Measurements from ENCODE around the gene RAPH1. TPM values are rescaled to one million over a fixed set of nuclear protein-coding genes. Genes with fewer than 3 reads are reported as not detected.
"Not testable (repeated sequence)": the region's sequence is repeated elsewhere in the genome, so short reads cannot be mapped to it uniquely, and the experiment has no call there.

Gene RAPH1
- total RNA-seq, 1 experiment from 2014 or later, result not detected

DNA sequence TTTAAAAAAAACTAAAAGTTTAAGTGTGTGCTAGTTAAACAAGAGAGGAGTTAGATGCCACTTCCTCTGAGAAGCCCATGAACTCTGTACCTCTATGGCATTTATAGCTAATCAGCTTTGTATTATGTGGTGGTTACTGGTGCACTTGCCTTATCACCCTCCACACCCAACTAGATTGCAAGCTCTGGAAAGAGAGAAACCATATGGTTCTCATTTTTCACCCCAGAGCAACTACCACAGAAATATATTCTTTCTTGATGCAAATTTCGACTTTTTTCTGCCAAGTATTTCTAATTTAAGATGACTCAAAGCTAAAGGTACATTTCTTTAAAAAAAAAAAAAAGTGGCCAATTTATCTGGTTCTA is 24.2 kb downstream of the RAPH1 start:
- H3K27me3 ChIP-seq (ENCODE audit: low read length), result no peaks in the 10 kb centered on the region
- H4K20me1 ChIP-seq (ENCODE audit: insufficient read depth, low read depth, low read length), result no peaks in the 10 kb centered on the region
- no peak overlapping the region for H2AFZ ChIP-seq (ENCODE audit: low read length)
- H3K4me2 ChIP-seq (ENCODE audit: low read depth, low read length, poor library complexity, severe bottlenecking), result no peak overlapping the region
- H3K36me3 ChIP-seq (ENCODE audit: insufficient read depth, low read length), result no peaks in the 10 kb centered on the region
- no peaks in the 10 kb centered on the region for H3K9me2 ChIP-seq (replicated peaks; ENCODE audit: insufficient read depth, low read length)
- no peak for DNase-seq
- no peaks in the 10 kb centered on the region for H3K9me3 ChIP-seq (ENCODE audit: low read length)
- no peak overlapping the region for H3K9ac ChIP-seq (ENCODE audit: low read length)
- no peak overlapping the region for H3K27ac ChIP-seq (ENCODE audit: low read length)
- no peaks in the 10 kb centered on the region for H3K79me2 ChIP-seq (ENCODE audit: low read length)
- peaks cover 8% of the 10 kb centered on the region for H3K4me1 ChIP-seq (ENCODE audit: low read length)
- H3K4me3 ChIP-seq (ENCODE audit: low read length), result no peak overlapping the region

DNA sequence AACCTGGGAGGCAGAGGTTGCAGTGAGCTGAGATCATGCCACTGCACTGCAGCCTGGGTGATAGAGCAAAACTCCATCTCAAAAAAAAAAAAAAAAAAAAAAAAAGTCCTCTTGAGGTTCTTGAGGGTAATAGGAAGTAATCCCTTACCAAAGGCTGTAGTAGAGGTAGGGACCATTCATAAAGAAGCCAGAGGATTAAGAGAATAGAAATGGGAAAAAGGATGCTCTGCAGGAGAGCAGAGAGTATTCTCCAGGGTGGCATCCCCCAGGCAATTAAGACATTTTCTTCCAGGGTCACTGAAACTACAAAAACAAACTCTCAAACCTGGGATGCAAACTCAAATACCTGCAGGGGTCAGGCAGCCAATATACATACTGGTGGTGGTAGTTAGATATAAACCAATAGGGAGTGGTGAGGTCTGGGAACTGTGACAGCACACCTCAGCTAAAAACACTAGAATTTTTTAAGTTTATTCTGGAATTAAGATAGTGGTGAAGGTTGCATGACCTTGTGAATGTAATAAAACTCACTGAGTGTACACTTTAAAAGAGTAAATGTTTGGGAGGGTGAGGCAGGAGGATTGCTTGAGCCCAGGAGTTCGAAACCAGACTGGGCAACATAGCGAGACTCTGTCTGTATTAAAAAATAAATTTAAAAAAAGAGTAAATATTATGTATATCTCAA is 24.7 kb downstream of the RAPH1 start:
- Histone ChIP-seq H3K27ac (ENCODE audit: low read length) (no peak overlapping the region), H3K36me3 (ENCODE audit: insufficient read depth, low read length) (no peaks in the 10 kb centered on the region), H4K20me1 (ENCODE audit: insufficient read depth, low read depth, low read length) (no peaks in the 10 kb centered on the region), H2AFZ (ENCODE audit: low read length) (no peak overlapping the region), H3K9me3 (ENCODE audit: low read length) (no peaks in the 10 kb centered on the region), H3K27me3 (ENCODE audit: low read length) (no peaks in the 10 kb centered on the region), H3K79me2 (ENCODE audit: low read length) (no peaks in the 10 kb centered on the region), H3K9ac (ENCODE audit: low read length) (no peak overlapping the region), H3K4me3 (ENCODE audit: low read length) (no peak overlapping the region), H3K4me2 (ENCODE audit: low read depth, low read length, poor library complexity, severe bottlenecking) (no peak overlapping the region), H3K9me2 (replicated peaks; ENCODE audit: insufficient read depth, low read length) (no peaks in the 10 kb centered on the region), H3K4me1 (ENCODE audit: low read length) (peaks cover 8% of the 10 kb centered on the region)
- no peak for DNase-seq

DNA sequence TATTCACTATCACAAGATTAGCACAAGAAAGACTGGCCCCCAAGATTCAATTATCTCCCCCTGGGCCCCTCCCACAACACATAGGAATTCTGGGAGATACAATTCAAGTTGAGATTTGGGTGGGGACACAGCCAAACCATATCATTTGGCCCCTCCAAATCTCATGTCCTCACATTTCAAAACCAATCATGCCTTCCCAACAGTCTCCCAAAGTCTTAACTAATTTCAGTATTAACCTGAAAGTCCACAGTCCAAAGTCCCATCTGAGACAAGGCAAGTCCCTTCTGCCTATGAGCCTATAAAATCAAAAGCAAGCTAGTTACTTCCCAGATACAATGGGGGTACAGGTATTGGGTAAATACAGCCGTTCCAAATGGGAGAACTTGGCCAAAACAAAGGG is 31.6 kb downstream of the RAPH1 start:
- not testable (repeated sequence) for H3K4me1 ChIP-seq (ENCODE audit: low read length); H4K20me1 ChIP-seq (ENCODE audit: insufficient read depth, low read depth, low read length); H3K36me3 ChIP-seq (ENCODE audit: insufficient read depth, low read length); H3K4me2 ChIP-seq (ENCODE audit: low read depth, low read length, poor library complexity, severe bottlenecking); H3K79me2 ChIP-seq (ENCODE audit: low read length); H3K4me3 ChIP-seq (ENCODE audit: low read length); H3K27ac ChIP-seq (ENCODE audit: low read length); H2AFZ ChIP-seq (ENCODE audit: low read length); H3K9ac ChIP-seq (ENCODE audit: low read length); H3K9me3 ChIP-seq (ENCODE audit: low read length); H3K9me2 ChIP-seq (replicated peaks; ENCODE audit: insufficient read depth, low read length); DNase-seq; H3K27me3 ChIP-seq (ENCODE audit: low read length)

DNA sequence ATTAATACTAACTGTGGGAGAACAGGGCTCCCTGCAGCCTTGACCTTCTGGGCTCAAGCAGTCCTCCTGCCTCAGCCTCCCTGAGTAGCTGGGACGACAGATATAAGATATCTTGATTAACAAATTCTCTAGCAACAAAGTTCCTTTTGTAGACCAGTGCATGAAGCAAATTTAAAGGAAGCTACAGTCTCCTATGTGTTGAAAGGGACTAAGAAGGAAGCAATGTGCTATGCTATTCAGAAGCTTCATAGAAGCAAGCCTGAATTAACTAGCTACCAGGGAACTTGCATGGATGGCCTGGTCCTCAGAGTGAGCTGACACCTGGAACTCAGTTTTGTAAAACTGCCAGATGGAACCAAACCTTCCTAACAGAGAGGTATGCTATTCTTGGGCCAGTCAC is 33.2 kb downstream of the RAPH1 start:
- no peaks in the 10 kb centered on the region for H4K20me1 ChIP-seq (ENCODE audit: insufficient read depth, low read depth, low read length)
- H3K27me3 ChIP-seq (ENCODE audit: low read length), result no peaks in the 10 kb centered on the region
- H3K9me2 ChIP-seq (replicated peaks; ENCODE audit: insufficient read depth, low read length), result no peaks in the 10 kb centered on the region
- H3K4me3 ChIP-seq (ENCODE audit: low read length), result no peak overlapping the region
- H3K79me2 ChIP-seq (ENCODE audit: low read length), result no peaks in the 10 kb centered on the region
- no peak overlapping the region for H3K4me2 ChIP-seq (ENCODE audit: low read depth, low read length, poor library complexity, severe bottlenecking)
- H3K9ac ChIP-seq (ENCODE audit: low read length), result no peak overlapping the region
- H3K36me3 ChIP-seq (ENCODE audit: insufficient read depth, low read length), result no peaks in the 10 kb centered on the region
- H3K9me3 ChIP-seq (ENCODE audit: low read length), result no peaks in the 10 kb centered on the region
- H3K27ac ChIP-seq (ENCODE audit: low read length), result no peak overlapping the region
- no peak overlapping the region for H2AFZ ChIP-seq (ENCODE audit: low read length)
- no peak for DNase-seq
- H3K4me1 ChIP-seq (ENCODE audit: low read length), result no peaks in the 10 kb centered on the region

DNA sequence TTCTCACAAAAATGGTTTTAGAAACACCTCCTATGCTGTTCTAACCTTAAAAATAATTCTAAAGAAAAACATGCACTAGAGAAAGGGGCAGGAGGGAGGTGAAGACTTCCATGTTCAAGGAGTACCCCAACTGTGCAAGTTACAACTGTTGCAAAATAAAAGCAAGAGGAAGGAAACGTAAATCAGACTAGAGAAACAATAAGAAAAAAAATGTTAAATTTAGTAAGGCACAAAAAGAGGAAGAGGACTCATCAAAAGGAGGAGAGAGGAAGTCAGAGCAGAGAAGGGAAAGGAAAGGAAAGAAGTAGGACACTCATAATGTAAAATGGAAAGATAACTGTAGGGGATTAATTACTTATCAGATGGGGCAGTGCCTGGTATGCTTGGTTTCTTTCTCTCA is 34.1 kb downstream of the RAPH1 start:
- DNase-seq, result no peak
- Histone ChIP-seq H3K27ac (ENCODE audit: low read length) (no peak overlapping the region), H3K79me2 (ENCODE audit: low read length) (no peaks in the 10 kb centered on the region), H3K9me2 (replicated peaks; ENCODE audit: insufficient read depth, low read length) (no peaks in the 10 kb centered on the region), H3K9me3 (ENCODE audit: low read length) (no peaks in the 10 kb centered on the region), H3K4me2 (ENCODE audit: low read depth, low read length, poor library complexity, severe bottlenecking) (no peak overlapping the region), H3K9ac (ENCODE audit: low read length) (no peak overlapping the region), H3K27me3 (ENCODE audit: low read length) (no peaks in the 10 kb centered on the region), H4K20me1 (ENCODE audit: insufficient read depth, low read depth, low read length) (no peaks in the 10 kb centered on the region), H3K4me3 (ENCODE audit: low read length) (no peak overlapping the region), H3K36me3 (ENCODE audit: insufficient read depth, low read length) (no peaks in the 10 kb centered on the region), H3K4me1 (ENCODE audit: low read length) (no peaks in the 10 kb centered on the region), H2AFZ (ENCODE audit: low read length) (no peak overlapping the region)

DNA sequence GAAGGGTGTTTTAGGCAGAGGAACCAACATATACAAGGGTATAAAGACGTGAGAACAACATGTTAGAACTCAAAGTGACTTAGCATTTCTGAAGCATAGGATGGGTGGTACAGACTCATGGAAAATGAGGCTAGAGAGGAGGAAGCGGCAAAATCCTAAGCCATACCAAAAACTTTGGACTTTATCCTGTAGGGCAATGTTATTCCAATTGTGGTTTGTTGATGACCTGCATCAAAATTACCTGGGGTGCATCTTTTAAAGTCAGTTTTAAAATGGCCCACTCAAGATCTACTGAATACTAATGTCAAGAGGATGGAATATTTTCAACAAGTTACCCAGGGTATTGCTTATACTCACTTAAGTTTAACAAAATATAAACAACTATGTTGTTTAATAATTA is 34.8 kb downstream of the RAPH1 start:
- H3K27ac ChIP-seq (ENCODE audit: low read length), result no peak overlapping the region
- no peak for DNase-seq
- H3K9ac ChIP-seq (ENCODE audit: low read length), result no peak overlapping the region
- H3K79me2 ChIP-seq (ENCODE audit: low read length), result no peaks in the 10 kb centered on the region
- H3K4me3 ChIP-seq (ENCODE audit: low read length), result no peak overlapping the region
- no peaks in the 10 kb centered on the region for H3K36me3 ChIP-seq (ENCODE audit: insufficient read depth, low read length)
- no peak overlapping the region for H3K4me2 ChIP-seq (ENCODE audit: low read depth, low read length, poor library complexity, severe bottlenecking)
- H3K9me3 ChIP-seq (ENCODE audit: low read length), result no peaks in the 10 kb centered on the region
- H3K27me3 ChIP-seq (ENCODE audit: low read length), result no peaks in the 10 kb centered on the region
- no peaks in the 10 kb centered on the region for H4K20me1 ChIP-seq (ENCODE audit: insufficient read depth, low read depth, low read length)
- H3K9me2 ChIP-seq (replicated peaks; ENCODE audit: insufficient read depth, low read length), result no peaks in the 10 kb centered on the region
- no peaks in the 10 kb centered on the region for H3K4me1 ChIP-seq (ENCODE audit: low read length)
- H2AFZ ChIP-seq (ENCODE audit: low read length), result no peak overlapping the region

DNA sequence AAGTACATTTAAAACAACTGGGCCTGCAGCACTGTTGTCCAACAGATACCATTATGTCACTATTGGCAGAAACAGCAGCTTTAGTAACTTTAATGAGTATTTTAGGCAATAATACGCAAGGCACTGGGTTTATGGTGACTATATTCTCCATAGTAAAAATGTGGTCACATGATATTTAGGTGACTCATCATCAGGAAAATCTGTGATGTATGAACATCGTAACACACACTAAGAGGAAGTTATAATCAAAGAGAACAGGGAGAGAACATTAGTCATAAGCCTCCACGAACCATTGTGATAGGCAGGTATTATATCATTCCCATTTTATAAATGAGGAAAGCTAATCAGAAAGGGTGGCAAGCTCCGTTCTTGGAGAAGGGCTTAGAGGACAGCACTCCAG is 36.9 kb downstream of the RAPH1 start:
- no peaks in the 10 kb centered on the region for H4K20me1 ChIP-seq (ENCODE audit: insufficient read depth, low read depth, low read length)
- no peak overlapping the region for H3K4me3 ChIP-seq (ENCODE audit: low read length)
- H3K27me3 ChIP-seq (ENCODE audit: low read length), result no peaks in the 10 kb centered on the region
- H3K9me2 ChIP-seq (replicated peaks; ENCODE audit: insufficient read depth, low read length), result no peaks in the 10 kb centered on the region
- no peak overlapping the region for H3K4me2 ChIP-seq (ENCODE audit: low read depth, low read length, poor library complexity, severe bottlenecking)
- H3K4me1 ChIP-seq (ENCODE audit: low read length), result no peaks in the 10 kb centered on the region
- H3K27ac ChIP-seq (ENCODE audit: low read length), result no peak overlapping the region
- no peaks in the 10 kb centered on the region for H3K36me3 ChIP-seq (ENCODE audit: insufficient read depth, low read length)
- H2AFZ ChIP-seq (ENCODE audit: low read length), result no peak overlapping the region
- H3K9me3 ChIP-seq (ENCODE audit: low read length), result no peaks in the 10 kb centered on the region
- no peaks in the 10 kb centered on the region for H3K79me2 ChIP-seq (ENCODE audit: low read length)
- no peak for DNase-seq
- H3K9ac ChIP-seq (ENCODE audit: low read length), result no peak overlapping the region

DNA sequence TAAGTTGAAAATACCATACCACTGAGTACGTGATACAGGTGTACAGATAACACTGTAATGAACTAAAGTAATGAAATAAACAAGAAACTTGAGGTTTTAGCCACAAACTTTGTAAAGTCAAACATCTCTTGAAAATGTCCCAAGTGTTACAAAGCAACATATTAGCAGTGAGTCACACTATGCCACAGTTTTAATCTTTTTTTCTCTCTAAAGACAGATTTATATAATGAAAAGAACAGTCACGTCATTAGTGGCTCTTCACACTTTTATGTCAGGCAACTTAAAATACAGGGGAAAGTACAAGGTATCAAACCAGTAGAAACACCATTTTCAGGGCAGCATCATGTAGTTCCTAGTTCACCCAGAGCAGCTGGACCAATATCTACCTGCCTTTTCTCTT is 42.1 kb downstream of the RAPH1 start:
- Histone ChIP-seq H3K79me2 (ENCODE audit: low read length) (no peaks in the 10 kb centered on the region), H3K4me2 (ENCODE audit: low read depth, low read length, poor library complexity, severe bottlenecking) (no peak overlapping the region), H3K36me3 (ENCODE audit: insufficient read depth, low read length) (no peaks in the 10 kb centered on the region), H3K27me3 (ENCODE audit: low read length) (no peaks in the 10 kb centered on the region), H3K4me1 (ENCODE audit: low read length) (no peaks in the 10 kb centered on the region), H3K4me3 (ENCODE audit: low read length) (no peak overlapping the region), H3K9ac (ENCODE audit: low read length) (no peak overlapping the region), H2AFZ (ENCODE audit: low read length) (no peak overlapping the region), H3K9me3 (ENCODE audit: low read length) (no peaks in the 10 kb centered on the region), H4K20me1 (ENCODE audit: insufficient read depth, low read depth, low read length) (no peaks in the 10 kb centered on the region), H3K9me2 (replicated peaks; ENCODE audit: insufficient read depth, low read length) (no peaks in the 10 kb centered on the region), H3K27ac (ENCODE audit: low read length) (no peak overlapping the region)
- no peak for DNase-seq

DNA sequence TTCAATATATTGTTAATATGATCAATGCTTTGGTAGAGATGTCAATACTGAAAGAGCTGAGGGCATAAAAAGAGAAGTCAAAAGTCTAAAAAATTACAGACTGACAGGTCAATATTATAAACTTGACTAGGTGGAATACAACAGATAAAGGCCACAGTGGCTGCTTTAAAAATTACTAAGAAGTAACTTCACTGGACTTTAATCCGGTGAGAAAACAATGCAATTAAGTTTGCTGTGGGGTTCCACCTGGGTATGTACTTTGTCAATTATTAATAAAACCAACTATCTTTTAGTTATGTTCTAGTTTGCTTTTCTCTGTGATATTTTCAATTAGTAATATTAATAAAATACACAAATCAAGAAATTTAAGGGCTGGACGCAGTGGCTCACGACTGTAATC is 44.7 kb downstream of the RAPH1 start:
- no peak overlapping the region for H3K4me2 ChIP-seq (ENCODE audit: low read depth, low read length, poor library complexity, severe bottlenecking)

More for the DNA sequence above, 44.7 kb downstream of the RAPH1 start:
- no peaks in the 10 kb centered on the region for H3K4me1 ChIP-seq (ENCODE audit: low read length)
- no peak overlapping the region for H3K9ac ChIP-seq (ENCODE audit: low read length)
- no peak for DNase-seq
- H3K27me3 ChIP-seq (ENCODE audit: low read length), result no peaks in the 10 kb centered on the region
- no peaks in the 10 kb centered on the region for H4K20me1 ChIP-seq (ENCODE audit: insufficient read depth, low read depth, low read length)
- H3K9me2 ChIP-seq (replicated peaks; ENCODE audit: insufficient read depth, low read length), result no peaks in the 10 kb centered on the region
- no peak overlapping the region for H3K4me3 ChIP-seq (ENCODE audit: low read length)
- no peak overlapping the region for H3K27ac ChIP-seq (ENCODE audit: low read length)
- H3K36me3 ChIP-seq (ENCODE audit: insufficient read depth, low read length), result no peaks in the 10 kb centered on the region
- no peak overlapping the region for H2AFZ ChIP-seq (ENCODE audit: low read length)
- H3K9me3 ChIP-seq (ENCODE audit: low read length), result no peaks in the 10 kb centered on the region
- H3K79me2 ChIP-seq (ENCODE audit: low read length), result no peaks in the 10 kb centered on the region

All from Karpas-422 (cell line).